Measurements from ENCODE around the gene HOXB3. TPM values are rescaled to one million over a fixed set of nuclear protein-coding genes. Genes with fewer than 3 reads are reported as not detected.

HOXB3 gene
- polyA plus RNA-seq, 1 donor from 2014 or later: not detected

DNA sequence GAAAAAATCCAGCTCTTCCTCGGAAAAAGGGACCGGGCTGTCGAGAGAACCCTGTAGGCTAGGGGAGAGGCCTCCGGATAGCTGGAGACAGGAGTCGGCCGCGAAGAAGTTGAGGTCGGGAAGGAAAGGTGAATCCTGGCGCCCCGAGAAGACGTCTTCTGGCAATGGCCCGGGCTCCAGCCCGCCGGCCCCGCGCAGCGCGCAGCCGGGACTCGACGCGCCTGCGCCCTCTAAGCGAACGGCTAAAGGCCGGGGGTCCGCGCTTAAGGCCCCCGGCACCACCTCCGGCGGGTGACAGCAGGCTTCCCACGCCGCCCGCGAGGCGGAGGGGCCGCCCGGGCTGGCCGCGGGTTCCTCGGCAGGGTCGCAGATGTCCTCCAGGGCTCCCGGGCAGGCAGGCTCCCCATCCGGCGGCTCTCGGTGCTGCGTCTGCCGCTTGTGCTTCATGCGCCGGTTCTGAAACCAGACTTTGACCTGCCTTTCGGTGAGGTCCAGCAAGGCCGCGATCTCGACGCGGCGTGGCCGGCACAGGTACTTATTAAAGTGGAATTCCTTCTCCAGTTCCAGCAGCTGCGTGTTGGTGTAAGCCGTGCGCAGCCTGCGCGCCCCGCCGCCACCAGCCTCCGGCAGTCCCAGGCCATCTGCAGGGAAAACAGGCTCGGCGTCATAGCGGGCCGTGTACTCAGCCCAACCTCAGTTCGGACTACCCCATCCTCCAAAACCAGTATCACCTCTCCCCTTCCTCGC is 46.8 kb downstream of the HOXB3 start:
- peaks cover 99% of the 10 kb centered on the region for H3K27me3 ChIP-seq (ENCODE audit: insufficient read depth, low read depth, low read length)
- H3K36me3 ChIP-seq (ENCODE audit: insufficient read depth, low read length): no peaks in the 10 kb centered on the region
- H3K4me3 ChIP-seq (ENCODE audit: low read length): peak overlapping the region; percentile 60
- H3K9me2 ChIP-seq (ENCODE audit: insufficient read depth, low read length): no peaks in the 10 kb centered on the region
- H2AFZ ChIP-seq (ENCODE audit: low read depth, low read length): no peak overlapping the region
- H3K9me3 ChIP-seq (ENCODE audit: low read length): no peaks in the 10 kb centered on the region
- H3K79me2 ChIP-seq (replicated peaks; ENCODE audit: insufficient read depth, low read length): no peaks in the 10 kb centered on the region
- no peaks in the 10 kb centered on the region for H4K20me1 ChIP-seq (ENCODE audit: insufficient read depth)
- TF ChIP-seq SMC3 (conservative IDR thresholded peaks at IDR 0.05; ENCODE audit: poor library complexity) (no peak), TAF1 (IDR thresholded peaks at IDR 0.05; ENCODE audit: low read depth) (no peak), EP300 (conservative IDR thresholded peaks at IDR 0.05; ENCODE audit: poor library complexity, severe bottlenecking) (no peak), EZH2 (IDR thresholded peaks at IDR 0.05; ENCODE audit: borderline replicate concordance, insufficient read depth, low read length, poor library complexity, severe bottlenecking) (peak; percentile 53), POLR2AphosphoS5 (IDR thresholded peaks at IDR 0.05) (peak; percentile 1), RAD21 (conservative IDR thresholded peaks at IDR 0.05) (no peak), MXI1 (conservative IDR thresholded peaks at IDR 0.05; ENCODE audit: poor library complexity, severe bottlenecking) (no peak)
- TF ChIP-seq, protein P1, sequence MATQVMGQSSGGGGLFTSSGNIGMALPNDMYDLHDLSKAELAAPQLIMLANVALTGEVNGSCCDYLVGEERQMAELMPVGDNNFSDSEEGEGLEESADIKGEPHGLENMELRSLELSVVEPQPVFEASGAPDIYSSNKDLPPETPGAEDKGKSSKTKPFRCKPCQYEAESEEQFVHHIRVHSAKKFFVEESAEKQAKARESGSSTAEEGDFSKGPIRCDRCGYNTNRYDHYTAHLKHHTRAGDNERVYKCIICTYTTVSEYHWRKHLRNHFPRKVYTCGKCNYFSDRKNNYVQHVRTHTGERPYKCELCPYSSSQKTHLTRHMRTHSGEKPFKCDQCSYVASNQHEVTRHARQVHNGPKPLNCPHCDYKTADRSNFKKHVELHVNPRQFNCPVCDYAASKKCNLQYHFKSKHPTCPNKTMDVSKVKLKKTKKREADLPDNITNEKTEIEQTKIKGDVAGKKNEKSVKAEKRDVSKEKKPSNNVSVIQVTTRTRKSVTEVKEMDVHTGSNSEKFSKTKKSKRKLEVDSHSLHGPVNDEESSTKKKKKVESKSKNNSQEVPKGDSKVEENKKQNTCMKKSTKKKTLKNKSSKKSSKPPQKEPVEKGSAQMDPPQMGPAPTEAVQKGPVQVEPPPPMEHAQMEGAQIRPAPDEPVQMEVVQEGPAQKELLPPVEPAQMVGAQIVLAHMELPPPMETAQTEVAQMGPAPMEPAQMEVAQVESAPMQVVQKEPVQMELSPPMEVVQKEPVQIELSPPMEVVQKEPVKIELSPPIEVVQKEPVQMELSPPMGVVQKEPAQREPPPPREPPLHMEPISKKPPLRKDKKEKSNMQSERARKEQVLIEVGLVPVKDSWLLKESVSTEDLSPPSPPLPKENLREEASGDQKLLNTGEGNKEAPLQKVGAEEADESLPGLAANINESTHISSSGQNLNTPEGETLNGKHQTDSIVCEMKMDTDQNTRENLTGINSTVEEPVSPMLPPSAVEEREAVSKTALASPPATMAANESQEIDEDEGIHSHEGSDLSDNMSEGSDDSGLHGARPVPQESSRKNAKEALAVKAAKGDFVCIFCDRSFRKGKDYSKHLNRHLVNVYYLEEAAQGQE (IDR thresholded peaks at IDR 0.05; ENCODE audit: borderline replicate concordance): no peak
- TF ChIP-seq, protein P2, sequence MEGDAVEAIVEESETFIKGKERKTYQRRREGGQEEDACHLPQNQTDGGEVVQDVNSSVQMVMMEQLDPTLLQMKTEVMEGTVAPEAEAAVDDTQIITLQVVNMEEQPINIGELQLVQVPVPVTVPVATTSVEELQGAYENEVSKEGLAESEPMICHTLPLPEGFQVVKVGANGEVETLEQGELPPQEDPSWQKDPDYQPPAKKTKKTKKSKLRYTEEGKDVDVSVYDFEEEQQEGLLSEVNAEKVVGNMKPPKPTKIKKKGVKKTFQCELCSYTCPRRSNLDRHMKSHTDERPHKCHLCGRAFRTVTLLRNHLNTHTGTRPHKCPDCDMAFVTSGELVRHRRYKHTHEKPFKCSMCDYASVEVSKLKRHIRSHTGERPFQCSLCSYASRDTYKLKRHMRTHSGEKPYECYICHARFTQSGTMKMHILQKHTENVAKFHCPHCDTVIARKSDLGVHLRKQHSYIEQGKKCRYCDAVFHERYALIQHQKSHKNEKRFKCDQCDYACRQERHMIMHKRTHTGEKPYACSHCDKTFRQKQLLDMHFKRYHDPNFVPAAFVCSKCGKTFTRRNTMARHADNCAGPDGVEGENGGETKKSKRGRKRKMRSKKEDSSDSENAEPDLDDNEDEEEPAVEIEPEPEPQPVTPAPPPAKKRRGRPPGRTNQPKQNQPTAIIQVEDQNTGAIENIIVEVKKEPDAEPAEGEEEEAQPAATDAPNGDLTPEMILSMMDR (IDR thresholded peaks at IDR 0.05; ENCODE audit: poor library complexity, severe bottlenecking): peak; percentile 50
- no peak overlapping the region for H3K4me2 ChIP-seq (ENCODE audit: low read length)
- no peaks in the 10 kb centered on the region for H3F3A ChIP-seq (ENCODE audit: insufficient read depth, low read length, poor library complexity, severe bottlenecking)
- no peak overlapping the region for H3K9ac ChIP-seq (ENCODE audit: low read length)
- H3K27ac ChIP-seq (ENCODE audit: low read length): no peak overlapping the region

DNA sequence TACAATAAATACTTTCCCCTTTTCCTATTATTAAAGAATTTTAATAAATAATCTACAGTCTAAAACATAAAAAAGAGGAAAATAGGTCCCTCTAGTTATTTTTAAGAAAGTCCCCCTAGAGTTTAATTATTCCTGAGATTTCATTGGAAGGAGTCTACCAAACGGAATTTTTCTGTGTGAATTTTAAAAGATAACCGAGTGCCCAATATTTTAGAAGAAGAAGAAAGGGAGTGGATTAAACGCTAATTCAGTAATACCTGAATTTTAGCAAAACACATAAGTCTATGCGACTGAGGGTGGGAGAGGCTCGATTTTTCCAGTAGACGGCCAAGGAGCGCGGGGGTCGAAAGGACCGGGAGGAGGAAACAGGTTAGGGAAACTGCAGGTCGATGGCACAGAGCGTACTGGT is 47.3 kb downstream of the HOXB3 start:
- H3K9me2 ChIP-seq (ENCODE audit: insufficient read depth, low read length): no peaks in the 10 kb centered on the region
- H3K27ac ChIP-seq (ENCODE audit: low read length): no peak overlapping the region
- no peaks in the 10 kb centered on the region for H3K36me3 ChIP-seq (ENCODE audit: insufficient read depth, low read length)
- TF ChIP-seq SMC3 (conservative IDR thresholded peaks at IDR 0.05; ENCODE audit: poor library complexity) (no peak), EZH2 (IDR thresholded peaks at IDR 0.05; ENCODE audit: borderline replicate concordance, insufficient read depth, low read length, poor library complexity, severe bottlenecking) (no peak), EP300 (conservative IDR thresholded peaks at IDR 0.05; ENCODE audit: poor library complexity, severe bottlenecking) (no peak), TAF1 (IDR thresholded peaks at IDR 0.05; ENCODE audit: low read depth) (no peak), MXI1 (conservative IDR thresholded peaks at IDR 0.05; ENCODE audit: poor library complexity, severe bottlenecking) (no peak), RAD21 (conservative IDR thresholded peaks at IDR 0.05) (no peak), POLR2AphosphoS5 (IDR thresholded peaks at IDR 0.05) (no peak)
- TF ChIP-seq, protein P2 (IDR thresholded peaks at IDR 0.05; ENCODE audit: poor library complexity, severe bottlenecking): no peak
- TF ChIP-seq, protein P1 (IDR thresholded peaks at IDR 0.05; ENCODE audit: borderline replicate concordance): no peak
- H3K9ac ChIP-seq (ENCODE audit: low read length): no peak overlapping the region
- H3K4me3 ChIP-seq (ENCODE audit: low read length): peak overlapping the region; percentile 60
- H3K9me3 ChIP-seq (ENCODE audit: low read length): no peaks in the 10 kb centered on the region
- no peaks in the 10 kb centered on the region for H4K20me1 ChIP-seq (ENCODE audit: insufficient read depth)
- H2AFZ ChIP-seq (ENCODE audit: low read depth, low read length): no peak overlapping the region
- H3K27me3 ChIP-seq (ENCODE audit: insufficient read depth, low read depth, low read length): peaks cover 99% of the 10 kb centered on the region
- no peaks in the 10 kb centered on the region for H3K79me2 ChIP-seq (replicated peaks; ENCODE audit: insufficient read depth, low read length)
- H3K4me2 ChIP-seq (ENCODE audit: low read length): no peak overlapping the region
- no peaks in the 10 kb centered on the region for H3F3A ChIP-seq (ENCODE audit: insufficient read depth, low read length, poor library complexity, severe bottlenecking)

Data from neural cell (in vitro differentiated cells).